GM23248 (cell line): ENCODE measurements around the gene MYH7.

ENCODE experiments used
- EZH2 ChIP-seq: fragments of 200-600 bp; sonication (generic); IDR thresholded peaks from 2 replicates; pipeline ENCODE4 v1.6.1; 2018; ENCODE audit warnings: antibody characterized with exemption, mild to moderate bottlenecking; ENCODE audit not compliant: insufficient read depth, poor library complexity, severe bottlenecking
- EZH2phosphoT487 ChIP-seq: fragments of 200-600 bp; sonication (generic); IDR thresholded peaks from 2 replicates; pipeline ENCODE4 v1.6.1; 2018; ENCODE audit warnings: antibody characterized with exemption, moderate library complexity, mild to moderate bottlenecking, low read depth; ENCODE audit not compliant: insufficient read depth

DNA sequence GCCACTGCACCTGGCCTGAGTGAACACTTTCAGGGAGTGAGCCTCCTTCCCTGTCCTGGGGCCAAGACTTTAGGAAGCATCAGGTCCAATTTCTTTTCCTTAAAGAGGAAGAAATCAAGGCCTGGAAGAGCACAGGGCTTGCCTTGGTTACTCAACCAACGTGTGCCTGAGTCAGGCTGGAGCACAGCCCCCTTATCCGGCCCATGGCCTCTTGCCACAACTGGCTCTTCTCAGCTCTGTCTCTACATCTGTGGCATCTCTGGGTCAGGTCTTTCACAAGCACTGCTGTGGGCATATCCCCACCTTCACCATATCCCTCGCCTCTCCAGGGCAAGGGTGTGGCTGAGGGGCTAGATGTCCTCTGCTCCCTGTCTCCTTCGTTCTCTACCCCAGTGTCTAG is 34.2 kb downstream of the MYH7 start:
- TF ChIP-seq EZH2phosphoT487 (no peak), EZH2 (no peak)
